Liver (tissue), 3 donors: ENCODE measurements around the gene GNA15.

ENCODE experiments used
- ATF3 ChIP-seq: IDR thresholded peaks from 2 replicates; pipeline ENCODE4 v1.6.1; 2016; ENCODE audit warnings: antibody characterized with exemption
- CTCF ChIP-seq: fragments of 150-350 bp; IDR thresholded peaks from 2 replicates; pipeline ENCODE4 v1.5.1; 2017; ENCODE audit warnings: improper control_type of control experiment, low read depth, low read length; ENCODE audit not compliant: missing input control
- EGR1 ChIP-seq, 2 donors: IDR thresholded peaks; 2 replicates each; pipeline ENCODE4 v1.6.1; 2016 to 2018; ENCODE audit warnings: antibody characterized with exemption in 2 of 2, low read depth in 2 of 2
- JUND ChIP-seq, 2 donors: IDR thresholded peaks; 2 replicates each; pipeline ENCODE4 v1.6.1; 2016; ENCODE audit warnings: antibody characterized with exemption in 2 of 2
- RAD21 ChIP-seq, 2 donors: IDR thresholded peaks; 2 replicates each; pipeline ENCODE4 v1.6.1; 2016; ENCODE audit warnings: antibody characterized with exemption in 2 of 2, mild to moderate bottlenecking in 2 of 2
- RXRA ChIP-seq, 2 donors: IDR thresholded peaks; 2 replicates each; pipeline ENCODE4 v1.6.1; 2017 to 2018; ENCODE audit warnings: antibody characterized with exemption in 2 of 2, mild to moderate bottlenecking in 1 of 2
- donor health status: healthy.
- donor health status: healthy.

GRCh38 chr19:3094601-3095440 lies 41.0 kb upstream of the GNA15 start:
- TF ChIP-seq CTCF (no peak), RXRA (IDR thresholded peaks at IDR 0.05) (no peak), ATF3 (no peak), EGR1 (IDR thresholded peaks at IDR 0.05; ENCODE audit: low read depth in 2 of 2) (no peak), JUND (IDR thresholded peaks at IDR 0.05) (no peak), RAD21 (IDR thresholded peaks at IDR 0.05) (no peak)
